GM21360 (cell line): ENCODE results near the gene OR4B1.
"Not testable (repeated sequence)": the region's sequence is repeated elsewhere in the genome, so short reads cannot be mapped to it uniquely, and the experiment has no call there.

Experiments used
- ATAC-seq: cut with Tn5 transposase; IDR thresholded peaks from one replicate; pipeline ENCODE4 v1.9.1; 2021; ENCODE audit warnings: mild to moderate bottlenecking, moderate library complexity; ENCODE audit not compliant: unreplicated experiment

Gene OR4B1, protein sequence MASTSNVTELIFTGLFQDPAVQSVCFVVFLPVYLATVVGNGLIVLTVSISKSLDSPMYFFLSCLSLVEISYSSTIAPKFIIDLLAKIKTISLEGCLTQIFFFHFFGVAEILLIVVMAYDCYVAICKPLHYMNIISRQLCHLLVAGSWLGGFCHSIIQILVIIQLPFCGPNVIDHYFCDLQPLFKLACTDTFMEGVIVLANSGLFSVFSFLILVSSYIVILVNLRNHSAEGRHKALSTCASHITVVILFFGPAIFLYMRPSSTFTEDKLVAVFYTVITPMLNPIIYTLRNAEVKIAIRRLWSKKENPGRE

DNA sequence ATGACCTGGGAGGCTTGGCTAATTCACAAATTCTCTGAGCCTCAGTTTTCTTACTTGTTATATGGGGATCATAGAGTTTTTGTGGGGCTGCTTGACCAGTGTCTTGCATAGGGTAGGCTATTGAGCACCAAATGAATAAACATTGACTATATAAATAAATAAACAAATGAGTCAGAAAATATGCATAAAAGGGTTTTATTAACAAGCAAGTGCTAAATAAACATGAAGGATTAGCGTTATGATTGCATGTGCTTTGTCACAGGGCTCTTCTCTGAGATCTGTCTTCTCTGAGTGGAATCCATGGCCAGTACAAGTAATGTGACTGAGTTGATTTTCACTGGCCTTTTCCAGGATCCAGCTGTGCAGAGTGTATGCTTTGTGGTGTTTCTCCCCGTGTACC is at the start of gene OR4B1:
Gene OR4B1 (plus strand): TSS at position 301 of the 400 bp plus-strand sequence. CDS start 0 bp downstream, at position 301.
- ATAC-seq = no peak

GRCh38 chr11:48167380-48167779 is 49.2 kb upstream of the OR4B1 start:
- ATAC-seq = no peak

DNA sequence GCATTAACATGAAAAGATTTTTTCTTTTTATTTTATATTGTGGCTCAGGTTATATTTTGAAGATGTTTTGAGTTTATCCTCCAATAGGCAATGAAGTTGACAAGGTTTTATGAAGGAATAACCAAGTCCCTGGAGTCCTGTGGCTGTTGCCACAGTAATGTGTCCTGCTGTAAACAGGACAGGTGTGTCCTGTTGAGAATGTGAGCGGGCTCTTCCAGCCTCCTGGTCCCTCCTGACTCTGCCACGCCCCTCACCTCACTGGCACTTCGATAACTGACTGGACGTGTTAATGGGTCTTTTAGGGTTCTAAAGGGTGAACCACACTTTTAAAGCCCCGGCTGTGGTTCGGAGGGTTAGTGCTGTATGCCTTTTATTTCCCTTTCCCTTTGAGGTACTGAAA is 47.8 kb upstream of the OR4B1 start:
- no peak for ATAC-seq

DNA sequence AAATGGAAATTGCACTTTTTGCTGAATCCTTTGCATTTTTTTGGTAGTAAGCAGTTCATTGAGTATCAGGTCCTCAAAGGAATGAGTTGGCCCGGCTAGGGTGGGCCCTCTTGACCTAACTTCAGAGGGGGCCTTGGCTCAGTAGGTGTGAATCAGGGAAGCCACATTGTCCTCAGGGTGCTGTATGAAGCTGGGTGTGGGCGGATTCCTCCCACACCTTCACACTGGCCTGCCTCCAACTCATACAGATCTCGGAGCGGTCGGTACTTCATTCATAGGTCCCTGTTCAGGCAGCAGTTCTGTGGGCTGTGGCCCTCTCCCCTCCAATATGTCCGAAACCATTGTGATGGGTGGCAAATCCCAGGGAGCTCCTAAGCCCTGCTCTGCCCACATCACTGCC is 47.4 kb upstream of the OR4B1 start:
- no peak for ATAC-seq

DNA sequence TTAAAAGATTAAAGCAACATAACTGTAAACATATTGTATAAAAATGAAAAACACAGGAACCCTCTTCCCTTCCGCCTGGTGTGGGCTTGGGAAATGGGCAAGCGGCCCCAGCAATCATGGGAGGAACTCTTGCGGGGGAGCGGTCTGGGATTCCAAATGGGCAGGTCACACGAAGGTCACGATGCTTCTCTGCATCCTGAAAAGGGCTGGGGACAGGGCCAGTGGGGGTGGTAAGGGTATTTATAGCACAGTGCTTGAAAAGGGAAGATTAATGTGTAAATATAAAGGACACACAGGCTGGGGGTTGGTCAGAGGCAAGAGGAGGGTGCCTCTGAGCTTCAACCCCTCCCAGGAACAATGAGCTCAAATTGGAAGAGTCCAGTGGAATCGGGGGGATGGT is 46.9 kb upstream of the OR4B1 start:
- ATAC-seq = no peak

DNA sequence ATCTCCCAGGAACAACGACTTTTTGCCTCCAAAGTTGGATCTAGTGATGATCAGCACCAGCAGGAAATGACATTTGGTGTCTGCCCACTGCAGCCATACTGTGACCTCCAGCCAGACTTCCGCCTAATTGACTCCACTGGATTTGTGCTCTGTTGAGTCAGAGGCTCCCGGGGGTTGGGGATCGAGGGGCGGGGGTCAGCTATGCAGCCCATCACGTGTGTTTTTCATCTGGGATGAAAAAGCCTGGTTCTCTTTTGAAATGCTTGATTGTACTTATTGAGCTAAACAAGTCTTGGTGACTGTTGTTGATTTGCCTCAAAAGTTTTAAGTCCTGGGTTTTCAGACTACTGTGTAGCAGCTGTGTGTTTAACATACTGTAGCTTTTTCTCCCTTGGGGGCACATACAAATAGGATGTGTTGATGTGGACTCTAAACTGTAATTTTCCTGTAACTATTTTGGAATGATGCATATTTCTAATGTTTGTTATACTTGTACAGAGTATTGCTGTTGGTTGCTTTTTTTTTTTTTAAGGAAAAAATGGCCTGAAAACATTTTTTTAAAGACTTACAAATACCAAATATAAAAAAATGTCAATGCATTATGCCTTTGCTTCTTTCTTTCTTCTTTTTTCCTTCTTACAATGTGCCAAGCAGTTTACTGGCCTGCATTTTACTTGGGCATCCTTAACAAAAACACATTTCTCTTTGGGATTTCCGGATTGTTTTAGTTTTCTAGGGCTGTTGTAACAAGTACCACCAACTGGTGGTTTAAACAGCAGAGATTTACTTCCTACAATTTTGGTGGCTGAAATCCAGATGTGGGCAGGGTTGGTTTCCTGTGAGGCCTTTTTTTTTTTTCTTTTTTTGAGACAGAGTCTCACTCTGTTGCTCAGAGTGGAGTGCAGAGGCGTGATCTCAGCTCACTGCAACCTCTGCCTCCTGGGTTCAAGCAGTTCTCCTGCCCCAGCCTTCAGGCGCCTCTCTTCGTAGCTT is 46.1 kb upstream of the OR4B1 start:
- no peak for ATAC-seq

DNA sequence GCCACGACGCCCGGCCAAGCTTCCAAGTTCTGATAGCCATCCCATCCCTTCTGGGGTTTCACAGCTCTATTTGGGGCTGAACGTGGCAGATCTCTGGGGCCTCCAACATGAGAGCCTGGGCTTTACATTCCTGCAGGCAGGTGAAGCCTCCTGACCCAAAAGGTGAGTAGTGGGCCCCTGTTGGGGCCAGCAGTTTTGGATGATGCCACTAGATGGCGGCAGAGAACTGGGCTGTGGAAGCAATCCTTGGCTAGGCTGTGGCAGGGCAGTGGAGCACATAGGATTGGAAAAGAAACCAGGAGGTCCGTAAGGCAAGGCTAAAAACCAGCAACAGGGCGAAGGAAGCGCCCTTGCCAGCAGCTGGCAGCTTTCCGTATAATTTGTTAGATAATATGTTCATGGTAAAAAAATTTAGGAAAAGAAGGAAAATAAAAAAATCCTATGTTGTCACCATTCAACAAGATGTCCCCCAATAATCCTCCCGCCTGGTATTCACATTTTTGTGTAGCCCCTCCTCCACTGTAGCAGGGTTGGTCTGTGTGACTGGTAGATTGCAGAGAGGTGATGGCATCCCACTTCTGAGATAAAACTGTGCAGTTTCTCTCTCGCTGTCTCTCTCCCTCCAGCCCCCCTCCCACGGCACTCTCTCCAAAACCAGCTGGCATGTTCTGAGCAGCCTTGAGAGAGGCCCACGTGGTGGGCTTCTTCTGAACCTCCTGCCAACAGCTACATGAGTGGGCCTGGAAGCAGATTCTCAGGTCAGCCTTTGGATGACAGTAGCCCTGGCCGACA is 43.6 kb upstream of the OR4B1 start:
- ATAC-seq = peak; percentile 80

DNA sequence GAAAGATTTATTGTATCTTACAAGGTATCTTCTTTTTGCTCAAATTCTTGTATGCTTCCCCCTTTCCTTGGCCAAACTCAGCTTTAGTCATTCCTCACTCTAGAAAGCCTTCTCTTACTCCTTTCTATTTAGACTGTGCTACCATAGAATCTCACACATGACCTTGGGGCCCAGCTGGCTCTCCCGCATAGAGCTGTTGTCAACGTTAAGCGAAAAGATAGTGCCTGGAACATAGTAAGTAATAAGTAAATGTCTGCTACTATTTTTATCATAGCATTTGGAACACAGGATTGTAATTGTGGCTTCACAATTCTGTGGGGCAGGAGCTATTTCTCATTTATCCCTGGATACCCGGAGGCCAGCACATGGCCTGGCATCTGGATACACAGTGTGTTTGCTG is 38.9 kb upstream of the OR4B1 start:
- ATAC-seq = no peak

GRCh38 chr11:48180627-48181026 is 36.0 kb upstream of the OR4B1 start:
- no peak for ATAC-seq

DNA sequence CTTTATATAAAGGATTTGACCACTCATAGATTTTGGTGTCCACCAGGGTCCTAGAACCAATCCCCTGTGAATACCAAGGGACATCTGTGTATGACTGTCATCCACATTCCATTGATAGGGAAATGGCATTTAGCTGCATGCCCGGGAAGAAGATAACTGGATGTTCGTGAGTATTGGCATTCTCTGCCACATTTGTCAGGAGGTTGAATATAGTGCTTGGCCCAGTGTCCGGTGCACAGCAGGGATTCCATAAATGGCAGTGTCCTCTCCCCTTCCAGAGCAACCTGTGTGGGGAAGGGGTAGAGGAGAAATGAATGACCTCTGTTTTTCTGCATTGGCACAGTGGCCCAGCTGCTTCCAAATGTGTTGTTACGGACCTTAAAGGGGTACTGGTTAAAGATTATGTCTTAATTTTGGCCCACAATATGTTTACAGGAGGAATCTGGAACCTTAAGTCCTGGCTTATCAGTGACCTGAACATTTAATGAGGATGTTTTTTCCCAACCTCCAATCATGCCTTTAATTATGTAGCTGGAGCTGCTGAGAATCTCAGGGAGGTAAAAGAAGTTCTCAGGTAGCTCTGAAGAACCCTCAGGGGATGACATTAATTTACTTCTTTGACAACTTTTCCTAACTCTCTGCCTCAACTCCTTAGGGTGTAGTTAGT is 33.6 kb upstream of the OR4B1 start:
- ATAC-seq = no peak

GRCh38 chr11:48184452-48184851 is 32.2 kb upstream of the OR4B1 start:
- ATAC-seq = no peak

GRCh38 chr11:48190906-48191654 is 25.5 kb upstream of the OR4B1 start:
- ATAC-seq = not testable (repeated sequence)

DNA sequence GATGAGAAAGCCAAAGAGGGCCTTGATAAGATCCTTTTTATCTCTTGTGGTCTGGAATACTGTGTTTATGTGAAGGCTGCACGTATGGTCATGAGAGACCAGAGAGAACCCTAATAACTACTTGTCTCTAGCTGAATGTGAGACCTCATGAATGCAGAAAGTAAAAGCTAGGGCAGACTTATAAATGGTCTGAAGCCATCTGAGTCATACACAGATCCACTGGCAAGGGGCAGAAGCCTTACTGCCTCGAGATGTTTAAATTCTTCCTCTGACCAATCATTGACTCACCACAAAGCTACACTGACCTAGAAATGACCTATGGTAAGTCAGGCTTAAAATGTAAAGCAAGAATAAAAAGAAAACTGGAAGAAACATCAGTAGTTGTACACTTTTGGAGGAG is 22.7 kb upstream of the OR4B1 start:
- no peak for ATAC-seq

DNA sequence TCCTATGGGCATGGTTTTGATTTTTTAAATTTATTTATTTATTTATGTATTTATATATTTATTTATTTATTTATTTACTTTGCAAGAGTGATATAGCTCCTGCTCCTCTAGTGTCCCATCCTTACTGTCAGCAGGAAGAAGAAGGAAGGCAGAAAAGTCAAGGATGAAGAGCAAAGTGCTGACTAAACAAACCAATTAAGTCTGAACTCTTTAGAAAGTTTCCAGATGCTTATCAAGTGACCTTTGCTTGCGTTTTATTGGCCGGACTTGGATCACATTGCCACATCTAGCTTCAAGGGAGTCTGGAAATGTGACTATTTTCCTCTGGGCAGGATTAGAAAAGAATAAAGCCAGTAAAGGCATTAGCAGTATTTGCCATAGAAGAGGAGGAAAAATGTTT is 8.7 kb upstream of the OR4B1 start:
- ATAC-seq = no peak

- ATAC-seq = no peak
Measured at GRCh38 chr11:48210052-48210451, 6.6 kb upstream of the OR4B1 start.

GRCh38 chr11:48228761-48229160 is 12.2 kb downstream of the OR4B1 start:
- ATAC-seq = no peak

- not testable (repeated sequence) for ATAC-seq
Measured at GRCh38 chr11:48230057-48230456, 13.4 kb downstream of the OR4B1 start.

- no peak for ATAC-seq
Measured at GRCh38 chr11:48237727-48238126, 21.1 kb downstream of the OR4B1 start.

DNA sequence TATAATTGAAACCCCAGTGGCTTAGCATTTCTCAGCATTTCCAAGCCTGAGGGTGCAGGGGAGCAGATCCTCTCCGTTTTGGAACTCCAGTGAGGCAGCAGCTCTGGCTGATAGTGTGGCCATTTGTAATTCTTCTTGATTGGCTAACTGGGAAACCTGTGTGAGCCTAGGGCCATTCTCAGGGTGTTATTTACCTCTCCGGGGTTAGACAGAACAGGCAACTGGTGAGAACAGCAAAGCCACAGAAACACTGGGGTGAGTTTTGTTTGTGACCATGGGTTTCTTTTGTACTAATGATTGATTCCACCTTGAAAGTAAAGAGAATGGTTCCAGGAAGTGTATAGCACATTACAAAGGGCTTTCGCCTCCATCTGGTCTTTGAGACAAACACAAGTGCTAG is 25.9 kb downstream of the OR4B1 start:
- no peak for ATAC-seq

- no peak for ATAC-seq
Measured at GRCh38 chr11:48244804-48245203, 28.2 kb downstream of the OR4B1 start, which contains the start of gene OR4X2. OR4X2 (plus strand) TSS chr11:48245104; CDS start chr11:48245104, 0 bp downstream.
